ENCODE measurements around the gene ACOT11.

GRCh38 chr1:54538538-54538937, 9.5 kb upstream of the ACOT11 start:
- TF ChIP-seq, protein P1, sequence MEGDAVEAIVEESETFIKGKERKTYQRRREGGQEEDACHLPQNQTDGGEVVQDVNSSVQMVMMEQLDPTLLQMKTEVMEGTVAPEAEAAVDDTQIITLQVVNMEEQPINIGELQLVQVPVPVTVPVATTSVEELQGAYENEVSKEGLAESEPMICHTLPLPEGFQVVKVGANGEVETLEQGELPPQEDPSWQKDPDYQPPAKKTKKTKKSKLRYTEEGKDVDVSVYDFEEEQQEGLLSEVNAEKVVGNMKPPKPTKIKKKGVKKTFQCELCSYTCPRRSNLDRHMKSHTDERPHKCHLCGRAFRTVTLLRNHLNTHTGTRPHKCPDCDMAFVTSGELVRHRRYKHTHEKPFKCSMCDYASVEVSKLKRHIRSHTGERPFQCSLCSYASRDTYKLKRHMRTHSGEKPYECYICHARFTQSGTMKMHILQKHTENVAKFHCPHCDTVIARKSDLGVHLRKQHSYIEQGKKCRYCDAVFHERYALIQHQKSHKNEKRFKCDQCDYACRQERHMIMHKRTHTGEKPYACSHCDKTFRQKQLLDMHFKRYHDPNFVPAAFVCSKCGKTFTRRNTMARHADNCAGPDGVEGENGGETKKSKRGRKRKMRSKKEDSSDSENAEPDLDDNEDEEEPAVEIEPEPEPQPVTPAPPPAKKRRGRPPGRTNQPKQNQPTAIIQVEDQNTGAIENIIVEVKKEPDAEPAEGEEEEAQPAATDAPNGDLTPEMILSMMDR (IDR thresholded peaks at IDR 0.05): no peak
- no peak for TF ChIP-seq POLR2A (IDR thresholded peaks at IDR 0.05)
